Hepatocyte (in vitro differentiated cells): ENCODE results near the gene PYROXD2.

Experiments
- EZH2 ChIP-seq: fragments of 200-600 bp; sonication (generic); IDR thresholded peaks from 2 replicates; pipeline ENCODE4 v1.6.1; 2016; ENCODE audit warnings: antibody characterized with exemption, mild to moderate bottlenecking, borderline replicate concordance
- TF ChIP-seq, protein P1 (sequence below): fragments of 200-600 bp; sonication (generic); IDR thresholded peaks from 2 replicates; pipeline ENCODE4 v1.5.1; 2016; ENCODE audit warnings: antibody characterized with exemption, mild to moderate bottlenecking; ENCODE audit not compliant: poor library complexity

DNA sequence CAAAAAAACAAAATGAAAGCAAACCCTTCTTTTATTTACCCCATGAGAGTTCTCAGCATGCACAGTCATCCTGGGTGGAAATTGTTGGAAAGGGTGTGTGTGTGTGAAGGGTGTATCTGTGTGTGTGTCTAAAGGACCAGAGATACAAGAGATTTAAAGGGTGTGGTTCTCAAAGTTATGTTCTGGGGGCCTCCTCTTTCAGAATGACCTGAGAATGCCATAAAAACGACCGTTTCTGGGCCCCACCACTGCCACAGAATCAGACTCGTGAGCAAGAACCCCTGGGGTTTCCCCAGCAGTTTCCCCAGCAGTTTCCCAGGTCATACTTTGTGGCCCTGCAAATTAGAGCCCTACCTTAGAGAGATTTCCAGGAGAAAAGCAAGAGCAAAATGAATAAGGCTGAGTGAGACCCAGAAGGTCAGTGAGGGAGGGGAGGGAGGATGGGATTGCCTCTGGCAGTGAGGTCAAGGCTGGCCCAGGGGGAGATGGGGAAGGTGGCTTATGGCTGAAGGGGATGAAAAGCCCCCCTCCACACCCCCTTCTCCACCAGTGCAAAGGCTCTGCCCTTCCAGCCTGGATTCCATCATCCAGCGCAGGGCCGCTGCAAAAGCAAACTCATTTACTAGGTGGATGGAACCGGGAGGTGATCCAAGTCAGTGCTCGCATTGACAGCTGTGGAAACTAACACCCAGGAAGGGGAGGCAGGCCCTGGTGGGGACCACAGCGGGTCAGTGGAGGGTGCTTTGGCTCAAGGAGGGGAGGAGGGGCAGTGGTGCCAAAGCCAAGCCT is 10.2 kb downstream of the PYROXD2 start:
- TF ChIP-seq EZH2 = no peak
- TF ChIP-seq, protein P1, sequence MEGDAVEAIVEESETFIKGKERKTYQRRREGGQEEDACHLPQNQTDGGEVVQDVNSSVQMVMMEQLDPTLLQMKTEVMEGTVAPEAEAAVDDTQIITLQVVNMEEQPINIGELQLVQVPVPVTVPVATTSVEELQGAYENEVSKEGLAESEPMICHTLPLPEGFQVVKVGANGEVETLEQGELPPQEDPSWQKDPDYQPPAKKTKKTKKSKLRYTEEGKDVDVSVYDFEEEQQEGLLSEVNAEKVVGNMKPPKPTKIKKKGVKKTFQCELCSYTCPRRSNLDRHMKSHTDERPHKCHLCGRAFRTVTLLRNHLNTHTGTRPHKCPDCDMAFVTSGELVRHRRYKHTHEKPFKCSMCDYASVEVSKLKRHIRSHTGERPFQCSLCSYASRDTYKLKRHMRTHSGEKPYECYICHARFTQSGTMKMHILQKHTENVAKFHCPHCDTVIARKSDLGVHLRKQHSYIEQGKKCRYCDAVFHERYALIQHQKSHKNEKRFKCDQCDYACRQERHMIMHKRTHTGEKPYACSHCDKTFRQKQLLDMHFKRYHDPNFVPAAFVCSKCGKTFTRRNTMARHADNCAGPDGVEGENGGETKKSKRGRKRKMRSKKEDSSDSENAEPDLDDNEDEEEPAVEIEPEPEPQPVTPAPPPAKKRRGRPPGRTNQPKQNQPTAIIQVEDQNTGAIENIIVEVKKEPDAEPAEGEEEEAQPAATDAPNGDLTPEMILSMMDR = no peak
